ENCODE results near the gene COMMD4. TPM values are rescaled to one million over a fixed set of nuclear protein-coding genes. Genes with fewer than 3 reads are reported as not detected.
"Not testable (repeated sequence)": the region's sequence is repeated elsewhere in the genome, so short reads cannot be mapped to it uniquely, and the experiment has no call there.

Gene COMMD4
- total RNA-seq, 1 experiment from 2014 or later = 169 TPM

DNA sequence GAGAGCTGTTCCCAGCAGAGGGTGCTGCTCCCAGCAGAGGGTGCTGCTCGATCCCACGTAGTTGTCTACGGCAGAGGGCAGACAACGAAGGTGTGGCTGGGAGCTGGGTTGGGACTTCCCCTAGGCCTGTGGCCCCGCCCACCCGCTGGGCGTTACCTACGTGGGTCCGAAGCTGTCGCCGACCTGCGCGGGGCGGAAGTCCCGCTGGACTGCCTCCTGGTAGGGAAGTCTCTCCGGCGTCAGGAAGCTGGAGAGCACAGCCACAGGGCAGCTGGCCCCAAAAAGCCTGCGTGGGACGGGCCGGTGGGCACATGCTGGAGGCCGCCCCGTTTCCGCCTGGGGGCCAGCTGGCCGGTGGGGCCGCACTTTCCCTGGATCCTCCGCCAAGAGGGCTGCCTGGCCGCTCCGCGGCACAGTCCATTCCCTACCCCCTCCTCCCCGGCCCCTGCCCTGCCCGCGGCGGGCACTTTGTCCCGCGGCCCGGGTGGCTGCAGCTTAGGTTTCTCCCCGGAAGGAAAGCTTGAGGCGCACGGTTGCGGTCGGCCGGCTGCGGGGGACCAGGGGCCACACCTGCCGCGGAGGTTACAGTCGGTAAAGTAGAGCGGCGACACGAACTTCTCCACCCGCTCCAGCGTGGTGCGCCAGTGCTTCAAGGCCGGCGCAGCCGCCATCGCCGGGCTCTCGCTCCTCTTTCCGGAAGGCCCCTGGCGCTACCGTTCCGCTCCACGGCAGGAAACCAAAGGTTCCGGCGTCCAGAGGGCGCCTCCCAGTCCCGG is 32.2 kb downstream of the COMMD4 start, which contains the start of gene MAN2C1:
Gene MAN2C1 (minus strand): TSS at position 695 of the 776 bp plus-strand sequence. CDS start 24 bp downstream, at position 671.
- H3K4me3 ChIP-seq (ENCODE audit: insufficient read depth, low read depth, low read length) = peak within 1 kb of the TSS; percentile 93
- H3K27me3 ChIP-seq (ENCODE audit: control insufficient read depth, insufficient read depth, low read length) = no peaks in the 10 kb centered on the region
- DNase-seq = peak; percentile 95
- H3K36me3 ChIP-seq (replicated peaks; ENCODE audit: control insufficient read depth, insufficient read depth, low read length) = peaks cover 22% of the 10 kb centered on the region

DNA sequence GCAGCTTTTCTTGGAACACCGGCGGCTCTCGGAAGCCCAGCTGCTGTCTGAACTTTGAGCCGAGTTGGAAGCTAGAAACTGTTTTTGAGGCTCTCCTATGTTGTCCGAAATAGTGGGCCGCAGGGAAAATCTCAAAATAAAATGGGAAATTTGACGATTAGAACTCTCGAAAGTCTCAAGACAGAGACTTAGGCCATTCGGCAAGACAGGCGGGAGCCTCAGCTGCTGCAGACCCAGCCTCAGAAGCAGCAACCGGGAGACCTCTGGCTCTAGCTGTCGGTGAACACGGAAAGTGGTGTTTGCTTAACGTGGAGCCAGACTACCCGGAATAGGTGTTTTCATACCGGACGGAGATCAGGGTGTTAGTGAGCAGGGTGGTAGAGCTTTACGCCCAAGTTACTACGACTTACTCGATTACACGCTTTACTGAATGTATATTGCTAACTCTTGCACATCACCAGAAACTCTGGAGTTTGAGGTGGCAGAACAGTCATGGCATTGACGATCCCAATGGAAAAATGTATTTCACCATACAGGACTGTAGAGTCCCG is 32.9 kb downstream of the COMMD4 start:
- peaks cover 21% of the 10 kb centered on the region for H3K36me3 ChIP-seq (replicated peaks; ENCODE audit: control insufficient read depth, insufficient read depth, low read length)
- DNase-seq = peak; percentile 60

DNA sequence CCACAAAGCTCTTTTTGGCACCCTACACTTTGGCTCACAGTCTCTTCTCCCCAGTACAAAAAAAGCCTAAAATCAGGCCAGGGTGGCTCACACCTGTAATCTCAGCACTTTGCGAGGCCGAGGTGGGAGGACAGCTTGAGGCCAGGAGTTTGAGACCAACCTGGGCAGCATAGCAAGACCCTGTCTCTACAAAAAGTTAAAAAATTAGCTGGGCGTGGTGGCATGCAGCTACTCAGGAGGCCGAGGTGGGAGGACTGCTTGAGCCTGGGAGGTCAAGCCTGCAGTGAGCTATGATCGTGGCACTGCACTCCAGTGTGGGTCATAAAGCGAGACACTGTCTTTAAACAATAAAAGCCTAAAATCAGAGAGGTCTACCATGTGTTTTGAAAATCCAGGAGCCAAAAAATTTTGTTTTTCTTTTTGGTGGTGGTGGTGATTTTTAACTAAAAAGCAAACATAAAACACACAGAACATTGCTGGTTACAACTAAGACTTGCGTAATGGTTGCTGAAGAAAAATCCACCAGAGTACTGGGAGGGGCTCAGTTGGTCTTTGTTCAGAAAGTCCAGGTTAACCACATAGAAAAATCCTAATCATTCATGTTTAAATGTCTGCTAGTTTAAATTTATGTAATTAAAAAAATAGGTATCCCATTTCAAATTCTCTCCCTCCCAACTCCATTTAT is 34.2 kb downstream of the COMMD4 start:
- H3K36me3 ChIP-seq (replicated peaks; ENCODE audit: control insufficient read depth, insufficient read depth, low read length) = peaks cover 21% of the 10 kb centered on the region
- no peak overlapping the region for H3K4me3 ChIP-seq (ENCODE audit: insufficient read depth, low read depth, low read length)
- H3K27me3 ChIP-seq (ENCODE audit: control insufficient read depth, insufficient read depth, low read length) = no peaks in the 10 kb centered on the region
- DNase-seq = no peak

More for the DNA sequence above, 32.9 kb downstream of the COMMD4 start:
- Histone ChIP-seq H3K4me3 (ENCODE audit: insufficient read depth, low read depth, low read length) (peak overlapping the region; percentile 93), H3K27me3 (ENCODE audit: control insufficient read depth, insufficient read depth, low read length) (no peaks in the 10 kb centered on the region)

DNA sequence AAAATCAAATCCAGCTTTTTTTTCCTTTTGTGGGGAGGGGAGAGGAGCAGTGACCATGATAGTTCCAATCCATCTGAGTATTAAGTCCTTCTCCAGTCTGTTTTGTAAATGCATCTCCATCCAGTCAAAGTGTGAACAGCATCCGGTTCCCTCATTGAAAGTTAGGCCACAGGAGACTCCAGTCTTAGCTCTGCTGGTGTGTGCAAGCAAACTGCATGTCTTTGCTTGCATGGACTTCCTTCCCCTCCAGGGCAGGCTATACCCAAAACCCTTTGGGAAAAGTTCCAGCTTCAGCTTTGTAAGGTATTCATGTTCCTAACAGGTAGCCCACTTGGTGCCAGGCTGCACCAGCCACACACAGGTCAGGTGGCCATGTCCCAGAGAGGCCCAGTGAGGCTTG is 35.6 kb downstream of the COMMD4 start:
- no peaks in the 10 kb centered on the region for H3K27me3 ChIP-seq (ENCODE audit: control insufficient read depth, insufficient read depth, low read length)
- DNase-seq = no peak
- H3K4me3 ChIP-seq (ENCODE audit: insufficient read depth, low read depth, low read length) = no peak overlapping the region
- peaks cover 25% of the 10 kb centered on the region for H3K36me3 ChIP-seq (replicated peaks; ENCODE audit: control insufficient read depth, insufficient read depth, low read length)

DNA sequence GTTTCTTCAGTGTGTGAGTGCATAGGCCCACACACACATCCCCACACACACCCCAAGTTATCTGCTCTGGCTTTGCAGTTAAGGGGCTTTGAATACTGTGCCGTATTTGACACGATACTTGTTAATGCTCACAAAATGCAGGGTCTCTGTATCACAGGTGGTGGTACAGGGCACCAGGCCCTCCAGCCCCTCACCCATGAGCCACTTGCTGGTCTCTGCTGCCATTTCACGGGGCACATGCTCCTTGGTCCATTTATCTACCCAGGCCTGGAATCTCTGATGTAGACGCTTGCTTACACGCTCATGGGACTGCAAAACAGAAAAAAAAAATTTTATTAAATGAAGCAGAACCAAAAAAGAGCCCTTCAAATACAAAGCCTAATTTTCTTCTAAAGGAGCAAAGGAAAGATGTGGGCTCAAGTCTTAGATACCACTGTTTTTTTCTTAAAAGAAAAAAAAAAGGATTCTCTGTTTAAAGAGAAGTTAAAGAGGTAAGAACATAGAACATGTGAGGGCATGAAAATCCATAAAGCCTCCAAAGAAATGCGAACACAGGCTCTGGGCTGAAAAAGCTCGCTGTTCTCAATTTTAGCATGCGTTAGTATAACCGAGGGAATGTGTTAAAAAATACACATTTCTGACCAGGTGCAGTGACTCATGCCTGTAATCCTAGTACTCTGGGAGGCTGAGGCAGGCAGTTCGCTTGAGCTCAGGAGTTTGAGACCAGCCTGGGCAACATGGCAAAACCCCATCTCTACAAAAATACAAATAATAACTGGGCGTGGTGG is 36.2 kb downstream of the COMMD4 start:
- H3K27me3 ChIP-seq (ENCODE audit: control insufficient read depth, insufficient read depth, low read length) = no peaks in the 10 kb centered on the region
- no peak for DNase-seq
- no peak overlapping the region for H3K4me3 ChIP-seq (ENCODE audit: insufficient read depth, low read depth, low read length)
- H3K36me3 ChIP-seq (replicated peaks; ENCODE audit: control insufficient read depth, insufficient read depth, low read length) = peaks cover 21% of the 10 kb centered on the region

DNA sequence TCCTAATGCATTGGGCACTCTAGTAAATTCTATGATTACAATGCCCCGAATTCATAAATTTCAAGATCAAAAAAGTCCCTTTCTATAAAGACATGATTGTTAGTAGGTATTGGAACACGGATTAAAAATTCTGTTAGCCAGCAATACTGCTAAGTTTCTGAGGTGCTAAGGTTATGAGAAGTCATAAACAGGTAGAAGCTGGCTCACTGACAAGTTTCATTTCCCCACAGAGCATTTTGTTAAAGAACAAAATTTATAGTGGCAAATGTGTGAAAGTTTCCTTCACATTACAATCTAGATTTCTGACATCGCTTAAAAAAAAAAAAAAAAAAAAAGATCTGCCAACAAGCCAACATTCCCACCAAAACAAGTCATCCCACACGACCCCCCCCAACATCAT is 44.9 kb downstream of the COMMD4 start:
- Histone ChIP-seq H3K4me3 (ENCODE audit: insufficient read depth, low read depth, low read length) (no peak overlapping the region), H3K36me3 (replicated peaks; ENCODE audit: control insufficient read depth, insufficient read depth, low read length) (peaks cover 31% of the 10 kb centered on the region), H3K27me3 (ENCODE audit: control insufficient read depth, insufficient read depth, low read length) (no peaks in the 10 kb centered on the region)
- no peak for DNase-seq

DNA sequence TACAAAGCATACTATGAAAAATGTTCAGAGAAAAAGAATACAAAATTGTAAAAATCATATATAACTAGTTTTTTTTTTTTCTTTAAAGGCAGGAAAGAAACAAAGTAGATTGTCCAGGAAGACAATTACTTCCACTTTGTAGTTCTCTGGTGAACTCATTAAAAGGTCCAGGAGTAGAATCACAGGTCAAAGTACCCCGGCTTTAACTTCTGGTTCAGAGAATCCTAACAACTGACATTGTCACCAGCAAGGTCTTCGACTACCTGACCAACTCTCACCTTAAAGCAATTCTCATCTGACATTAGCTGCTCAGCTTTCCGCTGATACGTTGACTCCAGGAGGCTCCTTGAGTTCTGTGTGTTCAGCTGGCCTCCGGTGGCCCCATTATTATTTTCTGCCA is 48.1 kb downstream of the COMMD4 start:
- peaks cover 46% of the 10 kb centered on the region for H3K36me3 ChIP-seq (replicated peaks; ENCODE audit: control insufficient read depth, insufficient read depth, low read length)

More for the DNA sequence above, 48.1 kb downstream of the COMMD4 start:
- DNase-seq; H3K4me3 ChIP-seq (ENCODE audit: insufficient read depth, low read depth, low read length); H3K27me3 ChIP-seq (ENCODE audit: control insufficient read depth, insufficient read depth, low read length): not testable (repeated sequence)

Other genes with a start within 250 kb of the COMMD4 start
- 35.9 and 37.1 TPM in 2 replicates for gene C15orf39, start 134.2 kb upstream of the COMMD4 start, total RNA-seq (2014; rRNA removed; shearing (Covaris generic))
- gene GOLGA6C, start 77.7 kb upstream of the COMMD4 start, total RNA-seq (2014; rRNA removed; shearing (Covaris generic)) = 0.07 and 0.24 TPM in 2 replicates
- gene GOLGA6D, start 53.2 kb upstream of the COMMD4 start, total RNA-seq (2014; rRNA removed; shearing (Covaris generic)) = 0.28 and 1.1 TPM in 2 replicates
- gene NEIL1, start 11.0 kb downstream of the COMMD4 start, total RNA-seq (2014; rRNA removed; shearing (Covaris generic)) = 14.7 and 23.8 TPM in 2 replicates
- 79.8 and 118 TPM in 2 replicates for gene MAN2C1, start 32.5 kb downstream of the COMMD4 start, total RNA-seq (2014; rRNA removed; shearing (Covaris generic))
- 42.7 and 44.9 TPM in 2 replicates for gene SIN3A, start 115.6 kb downstream of the COMMD4 start, total RNA-seq (2014; rRNA removed; shearing (Covaris generic))
- gene PTPN9, start 243.3 kb downstream of the COMMD4 start, total RNA-seq (2014; rRNA removed; shearing (Covaris generic)) = 44.8 and 48.1 TPM in 2 replicates

Data from H7 (cell line).